Dendritic cell treated with granulocyte-macrophage colony-stimulating factor and Interleukin-4, amounts not matched to agents 40 ng/mL and 50 ng/mL, for 4 days (primary cell): ENCODE results near the gene CUL1.
A peak's percentile ranks its signal among the peaks of the same experiment; 100 is the strongest.

Experiments used
- H3K27ac Mint-ChIP-seq: one replicate; pipeline ENCODE4 v1.8.0; 2022; ENCODE audit warnings: mild to moderate bottlenecking, mixed read lengths
- H3K27me3 Mint-ChIP-seq: one replicate; pipeline ENCODE4 v1.8.0; 2022; ENCODE audit warnings: mild to moderate bottlenecking, mixed read lengths
- H3K36me3 Mint-ChIP-seq: one replicate; pipeline ENCODE4 v1.8.0; 2022; ENCODE audit warnings: low read depth, mixed read lengths
- H3K4me1 Mint-ChIP-seq: one replicate; pipeline ENCODE4 v1.8.0; 2022; ENCODE audit warnings: low read depth, mixed read lengths
- H3K4me3 Mint-ChIP-seq: one replicate; pipeline ENCODE4 v1.8.0; 2022; ENCODE audit warnings: mild to moderate bottlenecking, moderate library complexity, mixed read lengths
- H3K9me3 Mint-ChIP-seq: one replicate; pipeline ENCODE4 v1.8.0; 2022; ENCODE audit warnings: mixed read lengths
- intact Hi-C: fragments of 100-400 bp; cut with micrococcal nuclease; formaldehyde crosslinking; loops from one replicate; pipeline ENCODE4 v1.15.0; 2022

The CUL1 gene

DNA sequence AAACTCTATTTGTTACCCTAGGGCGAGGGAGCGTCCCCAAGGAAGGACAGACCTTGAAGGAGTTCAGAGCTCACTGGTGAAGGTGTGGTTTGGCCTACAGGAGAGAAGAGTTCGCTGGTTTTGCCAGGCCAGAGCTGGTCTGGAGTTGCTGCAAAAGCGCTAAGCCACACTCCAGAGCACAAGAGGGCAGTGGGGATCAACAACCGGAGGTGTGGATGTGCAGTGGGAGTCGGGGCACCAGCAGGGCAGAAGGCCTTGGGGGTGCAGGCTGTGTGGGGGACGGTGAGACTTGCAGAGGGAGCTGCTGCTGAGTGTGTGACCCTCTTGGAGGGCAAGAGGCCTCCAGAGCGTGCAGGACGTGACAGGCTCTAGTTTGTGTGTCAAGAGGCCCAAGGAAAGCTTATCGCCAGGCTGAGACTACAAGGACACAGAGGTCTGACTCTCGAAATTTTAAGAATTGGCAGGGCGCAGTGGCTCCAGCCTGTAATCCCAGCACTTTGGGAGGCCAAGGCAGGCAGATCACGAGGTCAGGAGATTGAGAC, 14.3 kb upstream of the CUL1 start:
- Mint-ChIP-seq H3K27me3 (no peaks in the 10 kb centered on the region), H3K27ac (no peak overlapping the region), H3K4me3 (no peak overlapping the region), H3K4me1 (no peaks in the 10 kb centered on the region), H3K9me3 (peaks cover 8% of the 10 kb centered on the region), H3K36me3 (no peaks in the 10 kb centered on the region)
- intact Hi-C loops: no loop called here

DNA sequence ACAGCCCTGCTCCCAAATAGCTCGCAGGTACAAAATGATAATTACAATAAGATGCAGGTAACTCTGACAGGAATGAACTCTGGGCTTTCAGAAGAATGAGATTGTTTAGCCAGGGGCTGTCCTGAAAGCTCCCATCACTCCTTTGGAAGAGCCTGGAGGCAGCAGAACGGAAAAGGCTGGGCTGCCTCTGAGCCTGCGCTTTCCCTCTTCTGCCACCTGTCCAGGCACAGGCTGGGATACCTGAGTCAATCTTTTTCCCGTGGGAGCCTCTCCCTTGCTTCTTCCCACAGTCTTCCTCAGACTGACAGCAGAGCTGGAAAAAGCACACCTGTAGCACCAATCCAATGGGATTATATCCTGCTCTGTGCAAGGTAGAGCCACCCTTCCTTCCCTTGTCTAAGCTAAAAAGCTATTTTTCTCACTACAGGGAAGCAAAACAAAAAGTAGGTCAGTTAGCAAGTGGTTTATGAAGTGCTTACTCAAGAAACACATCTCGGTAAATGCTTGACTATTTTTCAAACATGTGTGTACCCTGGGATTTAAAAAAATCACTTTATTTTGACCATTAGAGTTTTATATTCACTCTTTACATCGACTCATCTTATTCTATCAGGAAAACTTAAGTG, 12.3 kb upstream of the CUL1 start:
- Mint-ChIP-seq H3K27me3 (no peaks in the 10 kb centered on the region), H3K4me1 (peaks cover 7% of the 10 kb centered on the region), H3K9me3 (peaks cover 8% of the 10 kb centered on the region), H3K4me3 (no peak overlapping the region), H3K27ac (no peak overlapping the region), H3K36me3 (no peaks in the 10 kb centered on the region)
- intact Hi-C loops: no loop called here

DNA sequence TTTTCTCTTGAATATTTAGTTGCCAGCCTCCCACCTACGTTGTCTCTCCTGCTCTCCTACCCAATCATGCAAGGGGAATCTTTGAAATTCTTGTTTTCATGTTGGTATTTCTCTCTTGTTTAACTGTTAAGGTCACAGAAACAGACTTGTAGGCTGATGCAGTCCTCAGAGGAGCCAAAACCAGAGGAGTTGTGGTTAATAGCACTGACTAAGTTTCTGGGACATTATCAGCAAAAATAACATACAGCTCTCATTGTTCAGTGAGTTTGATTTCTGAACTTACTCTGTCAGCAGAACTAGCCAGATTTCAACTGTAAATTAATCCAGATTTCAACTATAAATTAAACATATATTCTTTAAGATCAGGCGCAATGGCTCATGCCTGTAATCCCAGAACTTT, 11.1 kb upstream of the CUL1 start:
- Mint-ChIP-seq H3K9me3 (no peaks in the 10 kb centered on the region), H3K4me3 (no peak overlapping the region), H3K36me3 (no peaks in the 10 kb centered on the region), H3K27me3 (no peaks in the 10 kb centered on the region), H3K4me1 (peaks cover 7% of the 10 kb centered on the region), H3K27ac (no peak overlapping the region)
- intact Hi-C loops: no loop called here

DNA sequence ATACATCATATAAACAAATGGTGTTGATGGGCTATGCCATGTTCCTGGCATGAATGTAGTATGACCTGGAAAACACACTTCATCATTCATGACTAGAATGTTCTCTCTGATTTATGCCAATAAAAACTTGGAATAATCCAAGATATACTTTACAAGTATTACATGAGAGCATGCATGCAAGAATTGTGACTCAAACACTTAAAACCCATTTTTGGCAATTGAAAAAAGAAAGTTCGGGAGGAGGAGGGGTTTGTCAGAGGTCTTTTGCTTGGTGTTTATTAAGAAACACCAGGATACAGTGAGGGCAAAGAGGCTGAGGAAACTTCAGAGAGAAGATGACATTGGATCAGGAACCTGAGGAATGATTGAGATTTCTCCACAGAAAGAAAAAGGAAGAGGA, 10.2 kb upstream of the CUL1 start:
- Mint-ChIP-seq H3K4me1 (peaks cover 7% of the 10 kb centered on the region), H3K27ac (no peak overlapping the region), H3K4me3 (no peak overlapping the region), H3K9me3 (no peaks in the 10 kb centered on the region), H3K36me3 (no peaks in the 10 kb centered on the region), H3K27me3 (no peaks in the 10 kb centered on the region)
- intact Hi-C loops: no loop called here

DNA sequence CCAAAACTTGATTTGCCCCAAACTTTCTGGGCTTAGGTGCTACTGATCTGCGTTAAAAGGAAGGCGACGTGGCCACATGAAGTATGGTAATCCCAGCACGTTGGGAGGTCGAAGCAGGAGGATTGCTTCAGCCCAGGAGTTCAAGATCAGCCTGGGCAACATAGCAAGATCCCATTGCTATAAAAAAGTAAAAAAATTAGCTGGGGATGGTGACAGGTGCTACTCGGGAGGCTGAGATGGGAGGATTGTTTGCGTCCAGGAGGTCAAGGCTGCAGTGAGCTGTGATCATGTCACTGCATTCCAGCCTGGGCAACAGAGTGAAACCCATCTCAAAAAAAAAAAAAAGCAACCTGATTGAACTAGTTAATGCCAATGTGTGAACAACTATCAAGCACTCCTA, 5.1 kb upstream of the CUL1 start:
- peaks cover 20% of the 10 kb centered on the region for H3K4me1 Mint-ChIP-seq
- H3K27ac Mint-ChIP-seq: no peak overlapping the region
- H3K36me3 Mint-ChIP-seq: peaks cover 2% of the 10 kb centered on the region
- H3K4me3 Mint-ChIP-seq: no peak overlapping the region
- H3K27me3 Mint-ChIP-seq: no peaks in the 10 kb centered on the region
- H3K9me3 Mint-ChIP-seq: no peaks in the 10 kb centered on the region
- intact Hi-C loops: loop anchor here (10.0 kb wide), 1 partner anchor 271 kb away; no protein-coding TSS in a partner anchor

DNA sequence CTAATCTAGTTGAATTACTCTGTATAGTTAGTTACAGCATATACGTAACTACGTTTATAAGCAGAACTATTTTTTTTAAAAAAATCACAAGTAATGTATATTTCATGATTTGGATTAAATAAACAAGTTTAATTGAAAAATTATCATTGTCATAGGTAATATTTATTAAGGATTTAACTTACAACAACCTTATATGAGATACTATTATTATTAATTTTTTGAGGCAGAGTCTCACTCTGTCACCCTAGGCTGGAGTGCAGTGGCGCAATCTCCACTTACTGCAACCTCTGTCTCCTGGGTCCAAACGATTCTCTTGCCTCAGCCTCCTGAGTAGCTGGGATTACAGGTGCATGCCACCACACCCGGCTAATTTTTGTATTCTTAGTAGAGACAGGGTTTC, 4.1 kb upstream of the CUL1 start:
- no peaks in the 10 kb centered on the region for H3K9me3 Mint-ChIP-seq
- intact Hi-C loops: loop anchor here (5.0 to 10.0 kb wide), 2 partner anchors 117 to 270 kb away; no protein-coding TSS in a partner anchor
- H3K4me3 Mint-ChIP-seq: no peak overlapping the region
- peaks cover 19% of the 10 kb centered on the region for H3K4me1 Mint-ChIP-seq
- no peak overlapping the region for H3K27ac Mint-ChIP-seq
- no peaks in the 10 kb centered on the region for H3K27me3 Mint-ChIP-seq
- peaks cover 10% of the 10 kb centered on the region for H3K36me3 Mint-ChIP-seq

DNA sequence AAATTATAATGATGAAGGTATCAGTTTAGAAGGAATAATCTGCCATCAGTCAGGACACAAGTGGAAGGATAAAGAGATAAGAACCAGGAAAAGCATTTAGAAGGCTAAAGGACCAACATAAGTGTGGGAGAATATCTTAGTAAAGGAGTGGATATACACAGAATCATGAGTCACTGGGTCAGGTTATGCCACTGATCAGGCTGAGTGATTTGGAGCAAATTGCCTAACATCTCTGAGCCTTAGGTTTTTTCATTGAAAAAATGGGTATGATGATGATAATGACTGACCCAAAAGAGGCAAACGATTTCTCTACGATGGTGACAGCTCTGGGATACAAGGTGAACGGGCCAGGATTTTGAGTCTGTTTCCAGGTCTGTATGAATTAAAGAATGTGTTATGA, 2.8 kb upstream of the CUL1 start:
- Mint-ChIP-seq H3K36me3 (peaks cover 16% of the 10 kb centered on the region), H3K27ac (no peak overlapping the region), H3K4me3 (no peak overlapping the region), H3K27me3 (no peaks in the 10 kb centered on the region), H3K4me1 (peaks cover 24% of the 10 kb centered on the region), H3K9me3 (no peaks in the 10 kb centered on the region)
- intact Hi-C loops: loop anchor here (5.0 to 10.0 kb wide), 2 partner anchors 119 to 269 kb away; no protein-coding TSS in a partner anchor

DNA sequence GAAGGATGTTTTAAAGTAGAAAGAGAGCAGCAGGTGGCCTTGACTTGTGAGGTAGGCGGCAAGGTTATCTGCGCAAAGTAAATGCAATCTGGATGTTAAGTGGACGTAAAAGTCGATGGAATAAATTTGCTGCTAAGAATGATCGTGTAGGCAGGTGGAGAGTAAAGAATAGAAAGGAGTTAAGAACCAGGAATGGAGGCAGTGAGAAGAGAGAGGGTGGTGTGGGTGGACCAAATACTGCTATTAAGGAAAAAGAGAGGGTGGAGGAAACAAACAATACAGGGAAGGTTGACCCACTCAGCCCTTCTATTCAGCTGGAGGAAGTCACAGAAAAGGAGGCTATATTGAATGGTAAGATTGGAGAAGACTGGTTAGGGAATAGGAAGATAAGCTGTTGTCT, 1.9 kb upstream of the CUL1 start:
- Mint-ChIP-seq H3K27ac (no peak overlapping the region), H3K9me3 (no peaks in the 10 kb centered on the region), H3K4me3 (no peak overlapping the region)

DNA sequence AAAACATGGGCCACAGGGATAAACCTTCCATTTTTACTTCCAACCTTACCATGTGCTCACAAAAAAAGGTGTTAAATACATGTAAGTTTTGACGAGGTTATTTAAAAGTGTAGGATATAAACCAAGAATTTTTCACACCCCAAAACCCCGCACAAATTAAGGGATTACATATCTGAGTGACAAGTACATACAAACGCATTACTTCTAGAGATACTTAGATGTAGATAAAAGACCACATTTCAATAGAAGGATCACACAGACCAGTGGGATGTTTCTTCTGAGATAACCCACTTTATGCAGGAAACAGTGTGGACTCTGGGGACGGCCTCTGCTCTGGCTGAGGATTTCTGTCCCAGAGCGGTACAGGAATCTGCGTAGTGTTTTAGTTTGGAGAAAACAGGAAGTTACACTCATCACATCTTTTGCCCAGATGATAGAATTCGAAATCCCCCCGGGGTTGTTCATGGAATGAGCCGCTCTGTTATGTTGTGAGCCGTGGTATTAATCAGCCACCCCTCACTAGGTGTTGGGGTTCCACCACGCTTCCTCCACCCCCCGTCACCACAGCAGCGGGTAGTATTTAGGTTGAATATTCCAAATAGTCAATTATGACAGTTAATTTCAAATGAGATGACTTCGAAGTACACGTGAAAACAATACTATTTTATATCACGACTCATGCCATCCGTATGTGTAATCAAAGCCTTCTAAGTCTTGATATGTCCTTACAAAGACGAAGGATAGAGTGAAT, 1.3 kb upstream of the CUL1 start:
- intact Hi-C loops: loop anchor here (5.0 to 10.0 kb wide), 2 partner anchors 120 to 267 kb away; no protein-coding TSS in a partner anchor
- H3K4me1 Mint-ChIP-seq: peaks cover 37% of the 10 kb centered on the region

More for the DNA sequence above, 1.9 kb upstream of the CUL1 start:
- intact Hi-C loops: loop anchor here (5.0 to 10.0 kb wide), 2 partner anchors 119 to 268 kb away; no protein-coding TSS in a partner anchor
- Mint-ChIP-seq H3K4me1 (peaks cover 33% of the 10 kb centered on the region), H3K27me3 (no peaks in the 10 kb centered on the region), H3K36me3 (peaks cover 16% of the 10 kb centered on the region)

DNA sequence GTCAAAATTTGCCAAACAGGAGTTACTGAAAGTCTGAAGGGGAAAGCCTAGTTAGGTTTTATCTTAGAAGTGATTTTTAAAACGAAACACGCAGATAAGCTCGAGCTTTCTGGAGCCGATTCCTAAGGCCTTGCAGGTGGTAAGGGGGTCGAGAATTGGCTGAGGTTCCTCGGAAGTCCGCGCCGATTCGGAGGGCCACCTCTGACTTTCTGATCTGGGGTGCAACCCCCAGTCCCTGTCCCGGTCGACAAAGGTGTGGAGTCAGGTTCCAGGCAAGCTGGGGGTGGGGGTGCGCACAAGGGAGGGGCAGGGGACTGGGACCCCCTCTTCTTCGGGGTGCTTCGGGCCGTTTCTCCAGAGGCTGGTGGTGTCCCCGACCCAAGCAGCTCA, 701 bp upstream of the CUL1 start:
- H3K4me1 Mint-ChIP-seq: peaks cover 43% of the 10 kb centered on the region
- peaks cover 16% of the 10 kb centered on the region for H3K36me3 Mint-ChIP-seq
- peak overlapping the region; percentile 77 for H3K4me3 Mint-ChIP-seq
- intact Hi-C loops: loop anchor here (5.0 to 10.0 kb wide), 2 partner anchors 121 to 267 kb away; no protein-coding TSS in a partner anchor
- H3K27ac Mint-ChIP-seq: peak overlapping the region; percentile 82
- no peaks in the 10 kb centered on the region for H3K27me3 Mint-ChIP-seq
- H3K9me3 Mint-ChIP-seq: no peaks in the 10 kb centered on the region

More for the DNA sequence above, 1.3 kb upstream of the CUL1 start:
- peaks cover 16% of the 10 kb centered on the region for H3K36me3 Mint-ChIP-seq
- no peaks in the 10 kb centered on the region for H3K9me3 Mint-ChIP-seq
- peak overlapping the region; percentile 77 for H3K4me3 Mint-ChIP-seq
- no peaks in the 10 kb centered on the region for H3K27me3 Mint-ChIP-seq
- peak overlapping the region; percentile 82 for H3K27ac Mint-ChIP-seq

DNA sequence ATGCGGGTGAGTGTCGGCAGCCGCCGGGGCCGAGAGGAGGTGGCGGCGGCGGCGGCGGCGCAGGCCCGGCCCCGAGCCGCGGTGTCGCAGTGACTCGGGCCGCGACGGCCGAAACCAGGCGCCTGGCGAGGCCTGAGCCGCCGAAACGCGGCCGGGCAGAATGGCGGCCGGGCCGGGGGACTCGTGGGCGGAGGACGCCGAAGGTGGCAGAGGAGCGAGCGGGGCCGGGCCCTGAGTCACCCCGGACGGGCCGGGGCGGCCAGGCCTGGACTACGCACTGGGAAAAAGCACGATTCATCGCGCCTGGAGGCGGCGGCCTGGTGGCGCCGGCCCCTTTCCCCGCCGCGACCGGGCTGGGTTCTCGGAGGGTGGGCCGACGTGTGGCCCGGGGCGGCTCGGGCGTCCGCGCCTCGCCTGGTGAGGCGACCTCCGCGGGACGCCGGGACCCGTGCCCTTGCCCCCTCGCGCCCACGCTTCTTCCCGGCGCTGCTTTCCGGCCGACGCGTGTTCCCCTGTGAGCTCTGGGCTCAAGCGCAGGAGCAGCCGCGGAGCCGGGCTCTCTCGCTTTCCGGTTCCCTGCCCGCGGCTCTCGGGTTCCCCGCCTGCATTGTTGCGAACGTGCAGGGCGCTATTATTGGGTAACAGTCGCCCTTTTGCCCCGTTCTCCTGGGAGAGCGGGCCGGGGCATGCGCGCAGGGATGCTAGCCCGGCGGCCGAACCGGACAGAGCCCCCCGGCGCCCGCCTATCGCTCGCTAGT, 500 bp downstream of the CUL1 start:
- Mint-ChIP-seq H3K9me3 (no peaks in the 10 kb centered on the region), H3K27ac (peak overlapping the region; percentile 82), H3K4me3 (peak overlapping the region; percentile 91), H3K4me1 (peaks cover 50% of the 10 kb centered on the region), H3K36me3 (peaks cover 16% of the 10 kb centered on the region), H3K27me3 (no peaks in the 10 kb centered on the region)
- intact Hi-C loops: loop anchor here (5.0 to 10.0 kb wide), 2 partner anchors 122 to 266 kb away; no protein-coding TSS in a partner anchor

DNA sequence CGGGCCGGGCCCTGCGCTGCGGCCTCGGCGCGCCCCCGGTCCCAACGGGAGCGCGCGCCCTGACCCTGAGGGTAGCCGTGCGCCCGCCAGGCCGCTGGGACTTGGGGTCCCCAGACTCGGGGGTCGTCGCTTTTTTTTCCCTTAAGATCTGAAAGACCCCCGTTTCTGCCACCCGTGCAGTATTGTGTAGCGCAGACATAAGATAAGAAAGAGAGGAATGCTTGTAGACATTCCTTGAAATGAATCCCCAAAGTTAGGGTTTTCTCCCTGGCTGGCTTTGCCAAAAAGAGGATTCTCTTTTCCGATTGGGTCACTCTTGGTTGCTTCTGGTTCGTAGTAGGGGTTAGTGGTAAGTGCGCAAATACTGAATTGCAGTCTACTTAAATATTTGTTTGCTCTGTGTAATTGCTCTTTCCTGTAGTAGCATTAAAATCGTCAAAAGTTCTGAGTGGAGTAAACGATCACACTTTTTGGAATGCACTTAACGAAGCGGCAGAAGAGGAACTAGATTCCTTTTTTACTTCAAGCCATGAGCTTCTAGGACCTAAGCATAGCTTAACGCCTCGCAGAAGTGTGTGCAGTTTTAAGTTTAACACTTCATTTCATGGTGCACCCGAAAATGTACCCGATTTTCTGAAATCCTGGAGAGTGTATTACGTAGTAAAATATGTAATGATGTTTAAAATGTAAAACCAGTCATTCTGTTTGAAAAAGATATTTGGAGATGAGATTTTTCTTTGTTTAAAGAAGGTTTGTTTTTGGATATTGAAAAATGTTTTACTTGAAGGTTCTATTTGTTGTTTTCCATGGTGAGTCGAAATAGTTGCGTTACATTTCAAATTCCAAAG, 1.3 kb downstream of the CUL1 start:
- intact Hi-C loops: loop anchor here (5.0 to 10.0 kb wide), 3 partner anchors 123 to 265 kb away; partner anchors contain the start of gene EZH2
- H3K27me3 Mint-ChIP-seq: no peaks in the 10 kb centered on the region
- no peaks in the 10 kb centered on the region for H3K9me3 Mint-ChIP-seq
- peak overlapping the region; percentile 82 for H3K27ac Mint-ChIP-seq
- peak overlapping the region; percentile 91 for H3K4me3 Mint-ChIP-seq
- peaks cover 54% of the 10 kb centered on the region for H3K4me1 Mint-ChIP-seq
- H3K36me3 Mint-ChIP-seq: peaks cover 16% of the 10 kb centered on the region

DNA sequence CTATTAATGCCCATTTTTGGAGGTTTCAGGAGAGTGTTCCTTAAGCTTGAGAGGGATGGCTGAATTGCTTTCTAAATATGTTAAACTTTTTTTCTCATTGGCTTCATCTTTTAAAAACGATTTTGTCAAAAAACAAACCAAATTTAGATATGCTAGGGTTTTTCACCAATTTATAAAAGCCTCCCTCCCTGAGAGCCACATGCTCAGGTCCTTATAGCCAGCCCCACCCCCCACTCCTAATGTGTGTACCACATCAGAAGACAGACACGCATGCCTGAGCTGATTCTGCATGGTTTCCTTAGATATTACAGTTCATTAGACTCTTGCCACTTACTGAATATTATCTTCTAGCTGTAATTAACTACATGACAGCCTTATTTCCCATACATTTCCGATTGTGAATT, 2.0 kb downstream of the CUL1 start:
- intact Hi-C loops: loop anchor here (10.0 kb wide), 1 partner anchor 184 kb away; the partner anchor contains the start of gene EZH2
- Mint-ChIP-seq H3K4me1 (peaks cover 58% of the 10 kb centered on the region), H3K36me3 (peaks cover 16% of the 10 kb centered on the region), H3K9me3 (no peaks in the 10 kb centered on the region), H3K27ac (peak overlapping the region; percentile 82), H3K27me3 (no peaks in the 10 kb centered on the region), H3K4me3 (peak overlapping the region; percentile 91)
